HepG2 (cell line): ENCODE measurements around the gene ERMARD. TPM values are rescaled to one million over a fixed set of nuclear protein-coding genes. Genes with fewer than 3 reads are reported as not detected.

Source experiments
- MTF2 ChIP-seq: sonication (generic); formaldehyde crosslinking; IDR thresholded peaks from 2 replicates; pipeline ENCODE4 v1.5.0; 2020; ENCODE audit warnings: missing genetic modification reagents, borderline replicate concordance
- NONO ChIP-seq, 2 experiments: fragments of 450-650 bp in 1 of 2; sonication (generic) in 1 of 2; formaldehyde crosslinking in 1 of 2; IDR thresholded peaks in 1 of 2; conservative IDR thresholded peaks in 1 of 2; 2 replicates each; pipeline versions ENCODE4 v1.6.1 to v1.8.0; 2017 to 2022; ENCODE audit warnings: mild to moderate bottlenecking in 1 of 2, missing genetic modification reagents in 1 of 2, moderate library complexity in 1 of 2
- PAX8 ChIP-seq: sonication (generic); formaldehyde crosslinking; IDR thresholded peaks from 2 replicates; pipeline ENCODE4 v1.8.0; 2022; ENCODE audit warnings: mild to moderate bottlenecking, missing genetic modification reagents, borderline replicate concordance
- SMARCC2 ChIP-seq: fragments of 450-650 bp; IDR thresholded peaks from 2 replicates; pipeline ENCODE4 v1.6.1; 2017; ENCODE audit warnings: antibody characterized with exemption, mild to moderate bottlenecking
- ZFP82 ChIP-seq: sonication (generic); formaldehyde crosslinking; IDR thresholded peaks from 2 replicates; pipeline ENCODE4 v1.5.1; 2020; ENCODE audit warnings: mild to moderate bottlenecking, missing genetic modification reagents, borderline replicate concordance
- ZNF335 ChIP-seq: sonication (generic); formaldehyde crosslinking; IDR thresholded peaks from 2 replicates; pipeline ENCODE4 v1.4.0; 2020; ENCODE audit warnings: missing genetic modification reagents
- ZNF33A ChIP-seq: sonication (generic); formaldehyde crosslinking; IDR thresholded peaks from 2 replicates; pipeline ENCODE4 v1.5.1; 2020; ENCODE audit warnings: missing genetic modification reagents, mild to moderate bottlenecking, moderate library complexity, borderline replicate concordance
- ZNF549 ChIP-seq: sonication (generic); formaldehyde crosslinking; IDR thresholded peaks from 2 replicates; pipeline ENCODE4 v1.5.0; 2020; ENCODE audit warnings: missing genetic modification reagents
- ZNF891 ChIP-seq: sonication (generic); formaldehyde crosslinking; IDR thresholded peaks from 2 replicates; pipeline ENCODE4 v1.5.0; 2020; ENCODE audit warnings: mild to moderate bottlenecking, missing genetic modification reagents
- polyA plus RNA-seq, 8 experiments: library from polyadenylated mRNA; depleted of rRNA in 3 of 8; stranded (reverse) in 7 of 8; unstranded in 1 of 8; fragments of >200 nt; fragmentation: Illumina TruSeq in 4 of 8; extraction: Trizol in 4 of 8; gene quantifications; 2 replicates each; pipeline versions ENCODE4 v1.2.1 to v1.2.3, GENCODE V29; 2011 to 2016; ENCODE audit warnings: low read depth in 4 of 8, missing spikeins in 1 of 8, mixed read lengths in 1 of 8; ENCODE audit not compliant: insufficient read depth in 1 of 8
- total RNA-seq, 5 experiments: library from RNA; depleted of rRNA; stranded (reverse); fragments of >200 nt; fragmentation: Illumina TruSeq; extraction: Trizol; gene quantifications; 2 replicates each; pipeline ENCODE4 v1.2.3, GENCODE V29; 2016; ENCODE audit warnings: low read depth in 1 of 5
- TF ChIP-seq, protein P1 (sequence below): sonication (generic); formaldehyde crosslinking; IDR thresholded peaks from 2 replicates; pipeline ENCODE4 v1.8.1; 2023; ENCODE audit warnings: missing genetic modification reagents, inconsistent platforms, borderline replicate concordance
- TF ChIP-seq, protein P2 (sequence below): IDR thresholded peaks from 2 replicates; pipeline ENCODE4 v1.6.1; 2016; ENCODE audit warnings: mild to moderate bottlenecking, missing biosample characterization, missing genetic modification reagents
- TF ChIP-seq, protein P3 (sequence below): fragments of 450-650 bp; IDR thresholded peaks from 2 replicates; pipeline ENCODE4 v1.6.1; 2017
- TF ChIP-seq, protein P4 (sequence below): sonication (generic); formaldehyde crosslinking; conservative IDR thresholded peaks from 2 replicates; pipeline ENCODE4 v1.4.0; 2020; ENCODE audit warnings: mild to moderate bottlenecking, missing genetic modification reagents, moderate library complexity
- TF ChIP-seq, protein P5 (sequence below): sonication (generic); formaldehyde crosslinking; IDR thresholded peaks from 2 replicates; pipeline ENCODE4 v1.4.0; 2020; ENCODE audit warnings: missing genetic modification reagents
- TF ChIP-seq, protein P6 (sequence below): sonication (generic); formaldehyde crosslinking; IDR thresholded peaks from 2 replicates; pipeline ENCODE4 v1.4.0; 2020; ENCODE audit warnings: mild to moderate bottlenecking, missing genetic modification reagents

ERMARD gene
- total and polyA plus RNA-seq, 2 of the 13 experiments (the other 11 are each of a cell fraction or from before 2014, with no cell fraction given): 8.8 to 10.7 TPM

DNA sequence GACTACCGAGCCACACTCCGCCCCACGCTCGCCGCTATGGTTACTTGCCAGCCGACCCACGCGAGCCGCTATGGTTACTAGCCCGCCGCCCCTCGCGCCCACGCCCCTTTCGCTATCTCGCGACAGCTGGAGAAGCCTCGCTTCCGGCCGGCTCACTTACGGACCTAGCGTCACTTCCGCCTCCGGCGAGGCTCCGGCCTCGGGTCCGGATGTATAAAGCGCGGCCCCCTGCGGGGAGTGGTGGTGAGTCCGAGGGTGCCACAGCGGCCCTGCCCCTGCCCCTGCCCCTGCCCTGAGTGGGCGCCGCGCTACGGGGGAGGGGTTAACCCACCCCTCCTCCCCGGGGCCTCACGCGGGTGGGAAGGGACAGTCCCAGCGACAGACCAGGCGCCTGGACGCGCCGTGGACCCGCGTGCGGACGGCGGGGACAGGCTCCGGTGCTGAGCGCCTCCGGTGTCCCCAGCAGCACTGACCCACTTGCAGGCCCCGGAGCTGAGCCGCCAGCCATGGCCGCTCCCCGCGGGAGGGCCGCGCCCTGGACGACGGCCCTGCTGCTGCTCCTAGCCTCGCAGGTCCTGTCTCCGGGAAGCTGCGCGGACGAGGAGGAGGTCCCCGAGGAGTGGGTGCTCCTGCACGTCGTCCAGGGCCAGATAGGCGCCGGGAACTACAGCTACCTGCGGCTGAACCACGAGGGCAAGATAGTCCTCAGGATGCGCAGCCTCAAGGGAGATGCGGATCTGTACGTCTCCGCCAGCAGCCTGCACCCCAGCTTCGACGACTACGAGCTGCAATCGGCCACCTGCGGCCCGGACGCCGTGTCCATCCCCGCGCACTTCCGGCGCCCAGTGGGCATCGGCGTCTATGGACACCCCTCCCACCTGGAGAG is 49.2 kb upstream of the ERMARD start, which contains the start of the genes C6orf120 and WDR27 (continued):
- TF ChIP-seq, protein P1, sequence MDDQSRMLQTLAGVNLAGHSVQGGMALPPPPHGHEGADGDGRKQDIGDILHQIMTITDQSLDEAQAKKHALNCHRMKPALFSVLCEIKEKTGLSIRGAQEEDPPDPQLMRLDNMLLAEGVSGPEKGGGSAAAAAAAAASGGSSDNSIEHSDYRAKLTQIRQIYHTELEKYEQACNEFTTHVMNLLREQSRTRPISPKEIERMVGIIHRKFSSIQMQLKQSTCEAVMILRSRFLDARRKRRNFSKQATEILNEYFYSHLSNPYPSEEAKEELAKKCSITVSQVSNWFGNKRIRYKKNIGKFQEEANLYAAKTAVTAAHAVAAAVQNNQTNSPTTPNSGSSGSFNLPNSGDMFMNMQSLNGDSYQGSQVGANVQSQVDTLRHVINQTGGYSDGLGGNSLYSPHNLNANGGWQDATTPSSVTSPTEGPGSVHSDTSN: 0 out of 2 replicates have a peak, but pooled peaks have one; percentile 62
- TF ChIP-seq PAX8 (CRISPR knock-in tag): no peak
- TF ChIP-seq, protein P2, sequence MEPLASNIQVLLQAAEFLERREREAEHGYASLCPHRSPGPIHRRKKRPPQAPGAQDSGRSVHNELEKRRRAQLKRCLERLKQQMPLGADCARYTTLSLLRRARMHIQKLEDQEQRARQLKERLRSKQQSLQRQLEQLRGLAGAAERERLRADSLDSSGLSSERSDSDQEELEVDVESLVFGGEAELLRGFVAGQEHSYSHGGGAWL (CRISPR knock-in tag): peak; percentile 80
- no peak for TF ChIP-seq SMARCC2
- no peak for TF ChIP-seq ZNF335 (CRISPR knock-in tag)
- 0 out of 2 replicates have a peak, but pooled peaks have one; percentile 9 for TF ChIP-seq ZFP82 (CRISPR knock-in tag)
- TF ChIP-seq, protein P3, sequence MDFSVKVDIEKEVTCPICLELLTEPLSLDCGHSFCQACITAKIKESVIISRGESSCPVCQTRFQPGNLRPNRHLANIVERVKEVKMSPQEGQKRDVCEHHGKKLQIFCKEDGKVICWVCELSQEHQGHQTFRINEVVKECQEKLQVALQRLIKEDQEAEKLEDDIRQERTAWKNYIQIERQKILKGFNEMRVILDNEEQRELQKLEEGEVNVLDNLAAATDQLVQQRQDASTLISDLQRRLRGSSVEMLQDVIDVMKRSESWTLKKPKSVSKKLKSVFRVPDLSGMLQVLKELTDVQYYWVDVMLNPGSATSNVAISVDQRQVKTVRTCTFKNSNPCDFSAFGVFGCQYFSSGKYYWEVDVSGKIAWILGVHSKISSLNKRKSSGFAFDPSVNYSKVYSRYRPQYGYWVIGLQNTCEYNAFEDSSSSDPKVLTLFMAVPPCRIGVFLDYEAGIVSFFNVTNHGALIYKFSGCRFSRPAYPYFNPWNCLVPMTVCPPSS: no peak
- no peak for TF ChIP-seq NONO (IDR thresholded peaks at IDR 0.05)
- peak; percentile 94 for TF ChIP-seq NONO (CRISPR knock-in tag; conservative IDR thresholded peaks at IDR 0.05)
- TF ChIP-seq ZNF891 (CRISPR knock-in tag): peak; percentile 76; the same call in 1 of the 2 replicates
- TF ChIP-seq MTF2: peak; percentile 93
- TF ChIP-seq, protein P4, sequence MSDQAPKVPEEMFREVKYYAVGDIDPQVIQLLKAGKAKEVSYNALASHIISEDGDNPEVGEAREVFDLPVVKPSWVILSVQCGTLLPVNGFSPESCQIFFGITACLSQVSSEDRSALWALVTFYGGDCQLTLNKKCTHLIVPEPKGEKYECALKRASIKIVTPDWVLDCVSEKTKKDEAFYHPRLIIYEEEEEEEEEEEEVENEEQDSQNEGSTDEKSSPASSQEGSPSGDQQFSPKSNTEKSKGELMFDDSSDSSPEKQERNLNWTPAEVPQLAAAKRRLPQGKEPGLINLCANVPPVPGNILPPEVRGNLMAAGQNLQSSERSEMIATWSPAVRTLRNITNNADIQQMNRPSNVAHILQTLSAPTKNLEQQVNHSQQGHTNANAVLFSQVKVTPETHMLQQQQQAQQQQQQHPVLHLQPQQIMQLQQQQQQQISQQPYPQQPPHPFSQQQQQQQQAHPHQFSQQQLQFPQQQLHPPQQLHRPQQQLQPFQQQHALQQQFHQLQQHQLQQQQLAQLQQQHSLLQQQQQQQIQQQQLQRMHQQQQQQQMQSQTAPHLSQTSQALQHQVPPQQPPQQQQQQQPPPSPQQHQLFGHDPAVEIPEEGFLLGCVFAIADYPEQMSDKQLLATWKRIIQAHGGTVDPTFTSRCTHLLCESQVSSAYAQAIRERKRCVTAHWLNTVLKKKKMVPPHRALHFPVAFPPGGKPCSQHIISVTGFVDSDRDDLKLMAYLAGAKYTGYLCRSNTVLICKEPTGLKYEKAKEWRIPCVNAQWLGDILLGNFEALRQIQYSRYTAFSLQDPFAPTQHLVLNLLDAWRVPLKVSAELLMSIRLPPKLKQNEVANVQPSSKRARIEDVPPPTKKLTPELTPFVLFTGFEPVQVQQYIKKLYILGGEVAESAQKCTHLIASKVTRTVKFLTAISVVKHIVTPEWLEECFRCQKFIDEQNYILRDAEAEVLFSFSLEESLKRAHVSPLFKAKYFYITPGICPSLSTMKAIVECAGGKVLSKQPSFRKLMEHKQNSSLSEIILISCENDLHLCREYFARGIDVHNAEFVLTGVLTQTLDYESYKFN: peak; percentile 75
- TF ChIP-seq, protein P5, sequence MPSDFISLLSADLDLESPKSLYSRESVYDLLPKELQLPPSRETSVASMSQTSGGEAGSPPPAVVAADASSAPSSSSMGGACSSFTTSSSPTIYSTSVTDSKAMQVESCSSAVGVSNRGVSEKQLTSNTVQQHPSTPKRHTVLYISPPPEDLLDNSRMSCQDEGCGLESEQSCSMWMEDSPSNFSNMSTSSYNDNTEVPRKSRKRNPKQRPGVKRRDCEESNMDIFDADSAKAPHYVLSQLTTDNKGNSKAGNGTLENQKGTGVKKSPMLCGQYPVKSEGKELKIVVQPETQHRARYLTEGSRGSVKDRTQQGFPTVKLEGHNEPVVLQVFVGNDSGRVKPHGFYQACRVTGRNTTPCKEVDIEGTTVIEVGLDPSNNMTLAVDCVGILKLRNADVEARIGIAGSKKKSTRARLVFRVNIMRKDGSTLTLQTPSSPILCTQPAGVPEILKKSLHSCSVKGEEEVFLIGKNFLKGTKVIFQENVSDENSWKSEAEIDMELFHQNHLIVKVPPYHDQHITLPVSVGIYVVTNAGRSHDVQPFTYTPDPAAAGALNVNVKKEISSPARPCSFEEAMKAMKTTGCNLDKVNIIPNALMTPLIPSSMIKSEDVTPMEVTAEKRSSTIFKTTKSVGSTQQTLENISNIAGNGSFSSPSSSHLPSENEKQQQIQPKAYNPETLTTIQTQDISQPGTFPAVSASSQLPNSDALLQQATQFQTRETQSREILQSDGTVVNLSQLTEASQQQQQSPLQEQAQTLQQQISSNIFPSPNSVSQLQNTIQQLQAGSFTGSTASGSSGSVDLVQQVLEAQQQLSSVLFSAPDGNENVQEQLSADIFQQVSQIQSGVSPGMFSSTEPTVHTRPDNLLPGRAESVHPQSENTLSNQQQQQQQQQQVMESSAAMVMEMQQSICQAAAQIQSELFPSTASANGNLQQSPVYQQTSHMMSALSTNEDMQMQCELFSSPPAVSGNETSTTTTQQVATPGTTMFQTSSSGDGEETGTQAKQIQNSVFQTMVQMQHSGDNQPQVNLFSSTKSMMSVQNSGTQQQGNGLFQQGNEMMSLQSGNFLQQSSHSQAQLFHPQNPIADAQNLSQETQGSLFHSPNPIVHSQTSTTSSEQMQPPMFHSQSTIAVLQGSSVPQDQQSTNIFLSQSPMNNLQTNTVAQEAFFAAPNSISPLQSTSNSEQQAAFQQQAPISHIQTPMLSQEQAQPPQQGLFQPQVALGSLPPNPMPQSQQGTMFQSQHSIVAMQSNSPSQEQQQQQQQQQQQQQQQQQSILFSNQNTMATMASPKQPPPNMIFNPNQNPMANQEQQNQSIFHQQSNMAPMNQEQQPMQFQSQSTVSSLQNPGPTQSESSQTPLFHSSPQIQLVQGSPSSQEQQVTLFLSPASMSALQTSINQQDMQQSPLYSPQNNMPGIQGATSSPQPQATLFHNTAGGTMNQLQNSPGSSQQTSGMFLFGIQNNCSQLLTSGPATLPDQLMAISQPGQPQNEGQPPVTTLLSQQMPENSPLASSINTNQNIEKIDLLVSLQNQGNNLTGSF: no peak; the same call in 1 of the 2 replicates
- no peak for TF ChIP-seq ZNF33A (CRISPR knock-in tag)
- no peak for TF ChIP-seq ZNF549 (CRISPR knock-in tag)
- TF ChIP-seq, protein P6, sequence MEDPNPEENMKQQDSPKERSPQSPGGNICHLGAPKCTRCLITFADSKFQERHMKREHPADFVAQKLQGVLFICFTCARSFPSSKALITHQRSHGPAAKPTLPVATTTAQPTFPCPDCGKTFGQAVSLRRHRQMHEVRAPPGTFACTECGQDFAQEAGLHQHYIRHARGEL (CRISPR knock-in tag): no peak
